Ectodermal cell (in vitro differentiated cells): ENCODE measurements around the gene RSRC2. TPM values are rescaled to one million over a fixed set of nuclear protein-coding genes. Genes with fewer than 3 reads are reported as not detected.
A peak's percentile ranks its signal among the peaks of the same experiment; 100 is the strongest.
"Not testable (repeated sequence)": the region's sequence is repeated elsewhere in the genome, so short reads cannot be mapped to it uniquely, and the experiment has no call there.

Experiments used
- H3K27ac ChIP-seq: 2 replicates; pipeline ENCODE4 v1.7.0; 2013; ENCODE audit warnings: mild to moderate bottlenecking, low read depth, low read length; ENCODE audit not compliant: insufficient read depth, poor library complexity, severe bottlenecking
- H3K27me3 ChIP-seq: 2 replicates; pipeline ENCODE4 v1.7.0; 2013; ENCODE audit warnings: mild to moderate bottlenecking, low read length; ENCODE audit not compliant: insufficient read depth, control insufficient read depth, poor library complexity, severe bottlenecking
- H3K36me3 ChIP-seq: one replicate; pipeline ENCODE4 v1.7.0; 2013; ENCODE audit warnings: low read length; ENCODE audit not compliant: control insufficient read depth, insufficient read depth
- H3K4me1 ChIP-seq: one replicate; pipeline ENCODE4 v1.7.0; 2013; ENCODE audit warnings: low read length; ENCODE audit not compliant: control insufficient read depth, insufficient read depth
- H3K4me3 ChIP-seq: 2 replicates; pipeline ENCODE4 v1.7.0; 2013; ENCODE audit warnings: low read depth, low read length, control low read depth; ENCODE audit not compliant: insufficient read depth
- H3K9me3 ChIP-seq: 2 replicates; pipeline ENCODE4 v1.7.0; 2013; ENCODE audit warnings: mild to moderate bottlenecking, low read length, moderate library complexity; ENCODE audit not compliant: control insufficient read depth
- WGBS, 2 experiments: methylation state at CpG; one replicate each; pipeline ENCODE4 v1.1.7; 2013; ENCODE audit warnings: missing lambda C conversion rate in 2 of 2; 5-methylcytosine and 5-hydroxymethylcytosine counted together
- polyA plus RNA-seq, 4 experiments: library from polyadenylated mRNA; stranded (reverse); fragments of 50-300 nt; gene quantifications; one replicate each; pipeline ENCODE4 v1.2.3, GENCODE V29; 2013

The RSRC2 gene
- 126 TPM for polyA plus RNA-seq (2013, experiment 1 of 4)
- 90.9 TPM for polyA plus RNA-seq (2013, experiment 2 of 4)
- 86.7 TPM for polyA plus RNA-seq (2013, experiment 3 of 4)
- polyA plus RNA-seq (2013, experiment 4 of 4): 96.6 TPM

- 0% methylated on average over 51 of the region's 51 CpGs for WGBS, 2 experiments
- Histone ChIP-seq H3K4me3 (peak within 1 kb of the TSS; percentile 68), H3K36me3 (peaks cover 13% of the 10 kb centered on the region), H3K27me3 (no peaks in the 10 kb centered on the region), H3K27ac (peak within 1 kb of the TSS; percentile 100), H3K9me3 (no peaks in the 10 kb centered on the region), H3K4me1 (peaks cover 19% of the 10 kb centered on the region)
Observed at GRCh38 chr12:122526683-122527477, at the start of gene RSRC2, which contains the start of gene KNTC1. RSRC2 (minus strand) TSS chr12:122526936; CDS start chr12:122526853, 83 bp downstream. KNTC1 (plus strand) TSS chr12:122527249; CDS start chr12:122530064, 2,815 bp downstream.

- Histone ChIP-seq H3K27me3 (no peaks in the 10 kb centered on the region), H3K4me1 (no peaks in the 10 kb centered on the region), H3K4me3 (no peak overlapping the region), H3K9me3 (no peaks in the 10 kb centered on the region), H3K36me3 (peaks cover 42% of the 10 kb centered on the region), H3K27ac (no peak overlapping the region)
- WGBS, 2 experiments: 94 to 95% methylated on average over 6 of the region's 6 CpGs
Observed at GRCh38 chr12:122571821-122572220, 45.1 kb upstream of the RSRC2 start.

GRCh38 chr12:122570006-122570405, 43.3 kb upstream of the RSRC2 start:
- not testable (repeated sequence) for H3K4me3 ChIP-seq, H3K4me1 ChIP-seq, H3K27ac ChIP-seq, H3K9me3 ChIP-seq, H3K27me3 ChIP-seq
- 85 to 96% methylated on average over 3 of the region's 3 CpGs for WGBS, 2 experiments
- H3K36me3 ChIP-seq: peaks cover 34% of the 10 kb centered on the region

GRCh38 chr12:122569288-122569687, 42.6 kb upstream of the RSRC2 start:
- no peak overlapping the region for H3K27ac ChIP-seq
- 95 to 97% methylated on average over 5 of the region's 5 CpGs for WGBS, 2 experiments
- H3K4me1 ChIP-seq: no peaks in the 10 kb centered on the region
- no peak overlapping the region for H3K4me3 ChIP-seq
- peaks cover 28% of the 10 kb centered on the region for H3K36me3 ChIP-seq
- no peaks in the 10 kb centered on the region for H3K9me3 ChIP-seq
- H3K27me3 ChIP-seq: no peaks in the 10 kb centered on the region

- H3K36me3 ChIP-seq: peaks cover 26% of the 10 kb centered on the region
- WGBS, 2 experiments: 93 to 95% methylated on average over 5 of the region's 5 CpGs
Observed at GRCh38 chr12:122566816-122567215, 40.1 kb upstream of the RSRC2 start.

GRCh38 chr12:122563361-122563760, 36.6 kb upstream of the RSRC2 start:
- no peak overlapping the region for H3K4me3 ChIP-seq
- H3K36me3 ChIP-seq: peaks cover 18% of the 10 kb centered on the region
- no peaks in the 10 kb centered on the region for H3K27me3 ChIP-seq
- H3K27ac ChIP-seq: no peak overlapping the region
- H3K4me1 ChIP-seq: no peaks in the 10 kb centered on the region
- 96 to 98% methylated on average over 2 to 4 of the region's 4 CpGs for WGBS, 2 experiments
- H3K9me3 ChIP-seq: no peaks in the 10 kb centered on the region

More at GRCh38 chr12:122566816-122567215, 40.1 kb upstream of the RSRC2 start:
- not testable (repeated sequence) for H3K4me1 ChIP-seq, H3K27me3 ChIP-seq, H3K9me3 ChIP-seq, H3K27ac ChIP-seq, H3K4me3 ChIP-seq

GRCh38 chr12:122560138-122560537, 33.4 kb upstream of the RSRC2 start:
- no peak overlapping the region for H3K4me3 ChIP-seq
- H3K27me3 ChIP-seq: no peaks in the 10 kb centered on the region
- H3K9me3 ChIP-seq: no peaks in the 10 kb centered on the region
- 91 to 92% methylated on average over 3 of the region's 3 CpGs for WGBS, 2 experiments
- H3K27ac ChIP-seq: no peak overlapping the region
- peaks cover 42% of the 10 kb centered on the region for H3K36me3 ChIP-seq
- H3K4me1 ChIP-seq: no peaks in the 10 kb centered on the region

GRCh38 chr12:122558745-122559641, 32.3 kb upstream of the RSRC2 start:
- H3K36me3 ChIP-seq: peaks cover 47% of the 10 kb centered on the region
- H3K9me3 ChIP-seq: no peaks in the 10 kb centered on the region
- no peaks in the 10 kb centered on the region for H3K4me1 ChIP-seq
- H3K27me3 ChIP-seq: no peaks in the 10 kb centered on the region
- H3K4me3 ChIP-seq: no peak overlapping the region
- 91 to 95% methylated on average over 14 to 16 of the region's 16 CpGs for WGBS, 2 experiments
- no peak overlapping the region for H3K27ac ChIP-seq

- H3K4me3 ChIP-seq: no peak overlapping the region
- no peak overlapping the region for H3K27ac ChIP-seq
- 92 to 99% methylated on average over 3 to 5 of the region's 5 CpGs for WGBS, 2 experiments
- peaks cover 49% of the 10 kb centered on the region for H3K36me3 ChIP-seq
- no peaks in the 10 kb centered on the region for H3K4me1 ChIP-seq
- no peaks in the 10 kb centered on the region for H3K27me3 ChIP-seq
- no peaks in the 10 kb centered on the region for H3K9me3 ChIP-seq
Observed at GRCh38 chr12:122547330-122547729, 20.6 kb upstream of the RSRC2 start.

- Histone ChIP-seq H3K4me3 (no peak overlapping the region), H3K27ac (no peak overlapping the region), H3K36me3 (peaks cover 34% of the 10 kb centered on the region), H3K9me3 (no peaks in the 10 kb centered on the region), H3K27me3 (no peaks in the 10 kb centered on the region), H3K4me1 (no peaks in the 10 kb centered on the region)
- 95 to 97% methylated on average over 2 of the region's 2 CpGs for WGBS, 2 experiments
Observed at GRCh38 chr12:122545855-122546254, 19.1 kb upstream of the RSRC2 start.
